C4-2B (cell line): ENCODE results near the gene GLYR1.

Source experiments
- H3K27ac ChIP-seq: fragments of 450-650 bp; 2 replicates; pipeline ENCODE4 v1.5.1; 2017
- ZFX ChIP-seq: fragments of 450-650 bp; IDR thresholded peaks from 2 replicates; pipeline ENCODE4 v1.6.1; 2017
- TF ChIP-seq, protein P1 (sequence below): fragments of 450-650 bp; conservative IDR thresholded peaks from 2 replicates; pipeline ENCODE4 v1.5.1; 2017; ENCODE audit warnings: mild to moderate bottlenecking

Gene GLYR1

DNA sequence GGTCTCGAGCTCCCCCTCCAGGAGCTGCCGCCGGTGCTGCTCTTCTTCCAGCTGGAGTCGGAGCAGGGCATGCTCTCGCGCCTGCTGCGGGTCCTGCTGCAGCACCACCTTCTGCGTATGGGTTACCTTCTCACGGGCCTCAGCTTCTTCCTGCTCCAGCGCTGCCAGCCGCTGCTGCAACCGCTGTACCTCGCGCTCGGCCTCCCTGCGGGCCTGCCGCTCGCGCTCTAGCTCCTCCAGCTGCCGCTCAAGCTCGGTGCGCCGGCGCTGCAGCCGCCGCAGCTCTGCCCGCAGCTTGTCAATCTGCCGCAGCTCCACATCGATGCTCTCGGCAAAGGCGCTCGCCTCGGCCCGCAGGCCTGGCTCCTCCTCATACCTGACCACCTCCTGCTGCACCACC is 37.1 kb upstream of the GLYR1 start:
- TF ChIP-seq ZFX = no peak
- TF ChIP-seq, protein P1, sequence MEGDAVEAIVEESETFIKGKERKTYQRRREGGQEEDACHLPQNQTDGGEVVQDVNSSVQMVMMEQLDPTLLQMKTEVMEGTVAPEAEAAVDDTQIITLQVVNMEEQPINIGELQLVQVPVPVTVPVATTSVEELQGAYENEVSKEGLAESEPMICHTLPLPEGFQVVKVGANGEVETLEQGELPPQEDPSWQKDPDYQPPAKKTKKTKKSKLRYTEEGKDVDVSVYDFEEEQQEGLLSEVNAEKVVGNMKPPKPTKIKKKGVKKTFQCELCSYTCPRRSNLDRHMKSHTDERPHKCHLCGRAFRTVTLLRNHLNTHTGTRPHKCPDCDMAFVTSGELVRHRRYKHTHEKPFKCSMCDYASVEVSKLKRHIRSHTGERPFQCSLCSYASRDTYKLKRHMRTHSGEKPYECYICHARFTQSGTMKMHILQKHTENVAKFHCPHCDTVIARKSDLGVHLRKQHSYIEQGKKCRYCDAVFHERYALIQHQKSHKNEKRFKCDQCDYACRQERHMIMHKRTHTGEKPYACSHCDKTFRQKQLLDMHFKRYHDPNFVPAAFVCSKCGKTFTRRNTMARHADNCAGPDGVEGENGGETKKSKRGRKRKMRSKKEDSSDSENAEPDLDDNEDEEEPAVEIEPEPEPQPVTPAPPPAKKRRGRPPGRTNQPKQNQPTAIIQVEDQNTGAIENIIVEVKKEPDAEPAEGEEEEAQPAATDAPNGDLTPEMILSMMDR = no peak
- H3K27ac ChIP-seq = no peak overlapping the region

GRCh38 chr16:4883501-4883900 is 36.4 kb upstream of the GLYR1 start:
- TF ChIP-seq, protein P1 = no peak
- TF ChIP-seq ZFX = no peak
- H3K27ac ChIP-seq = no peak overlapping the region

GRCh38 chr16:4882633-4883285 is 35.7 kb upstream of the GLYR1 start:
- H3K27ac ChIP-seq = no peak overlapping the region
- TF ChIP-seq, protein P1 = no peak
- TF ChIP-seq ZFX = no peak

GRCh38 chr16:4882000-4882632 is 35.0 kb upstream of the GLYR1 start:
- H3K27ac ChIP-seq = no peak overlapping the region

DNA sequence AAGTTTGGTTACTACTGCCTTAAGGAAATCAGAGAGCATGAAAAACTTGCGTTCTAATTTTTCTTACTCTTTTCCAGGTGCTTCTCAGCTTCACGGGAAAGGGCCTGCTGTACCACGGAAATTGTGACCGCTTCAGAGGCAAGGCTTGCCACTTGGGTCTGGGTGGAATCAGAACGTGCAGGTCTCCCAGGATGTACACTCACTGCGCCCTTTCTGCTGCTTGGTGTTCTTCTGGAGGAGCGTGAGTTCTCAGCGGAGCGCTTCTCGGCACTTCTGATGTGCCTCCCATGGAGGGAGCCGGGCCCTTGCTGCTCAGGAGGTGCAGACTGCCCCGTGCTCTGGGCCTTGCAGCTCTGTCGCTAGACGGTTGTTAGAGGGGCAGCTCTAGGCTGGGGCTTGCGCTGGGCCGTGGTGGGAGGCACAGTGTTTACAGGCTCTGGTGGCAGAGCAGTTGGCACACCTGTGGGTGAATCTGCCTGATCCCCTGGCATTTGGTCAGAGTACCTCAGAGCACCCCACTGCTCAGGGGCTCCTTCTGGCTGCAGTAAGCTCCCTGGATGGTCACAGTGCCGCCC is 33.0 kb upstream of the GLYR1 start:
- TF ChIP-seq ZFX = no peak
- TF ChIP-seq, protein P1 = no peak
- no peak overlapping the region for H3K27ac ChIP-seq

More at GRCh38 chr16:4882000-4882632, 35.0 kb upstream of the GLYR1 start:
- no peak for TF ChIP-seq ZFX
- TF ChIP-seq, protein P1 = no peak

DNA sequence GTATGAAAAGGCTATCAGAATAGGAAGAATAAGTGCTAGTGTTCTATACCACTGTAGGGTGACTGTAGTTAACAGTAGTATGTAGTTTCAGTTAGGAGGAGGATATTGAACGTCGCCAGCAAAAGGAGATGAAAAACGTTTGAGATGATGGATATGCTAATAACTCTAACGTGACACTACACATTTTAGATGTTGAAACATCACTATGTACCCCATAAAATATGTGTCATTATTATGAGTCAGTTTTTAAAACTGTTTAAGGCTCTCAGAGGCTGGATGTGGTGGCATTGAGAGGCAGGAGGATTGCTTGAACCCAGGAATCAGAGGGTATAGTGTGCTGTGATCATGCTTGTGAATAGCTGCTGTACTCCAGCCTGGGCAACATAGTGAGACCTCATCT is 32.0 kb upstream of the GLYR1 start:
- no peak overlapping the region for H3K27ac ChIP-seq

GRCh38 chr16:4877380-4877685 is 30.2 kb upstream of the GLYR1 start:
- H3K27ac ChIP-seq = no peak overlapping the region
- TF ChIP-seq ZFX = no peak
- TF ChIP-seq, protein P1 = no peak

More for the DNA sequence above, 32.0 kb upstream of the GLYR1 start:
- TF ChIP-seq, protein P1 = no peak
- TF ChIP-seq ZFX = no peak
